IPS DF 19.7 (cell line): Measurements from ENCODE around the gene DCP2.

Experiments used
- DNase-seq: peaks from one replicate; pipeline ENCODE4 v3.0.0-alpha.2; 2013; ENCODE audit warnings: low read depth, low spot score

Gene DCP2

DNA sequence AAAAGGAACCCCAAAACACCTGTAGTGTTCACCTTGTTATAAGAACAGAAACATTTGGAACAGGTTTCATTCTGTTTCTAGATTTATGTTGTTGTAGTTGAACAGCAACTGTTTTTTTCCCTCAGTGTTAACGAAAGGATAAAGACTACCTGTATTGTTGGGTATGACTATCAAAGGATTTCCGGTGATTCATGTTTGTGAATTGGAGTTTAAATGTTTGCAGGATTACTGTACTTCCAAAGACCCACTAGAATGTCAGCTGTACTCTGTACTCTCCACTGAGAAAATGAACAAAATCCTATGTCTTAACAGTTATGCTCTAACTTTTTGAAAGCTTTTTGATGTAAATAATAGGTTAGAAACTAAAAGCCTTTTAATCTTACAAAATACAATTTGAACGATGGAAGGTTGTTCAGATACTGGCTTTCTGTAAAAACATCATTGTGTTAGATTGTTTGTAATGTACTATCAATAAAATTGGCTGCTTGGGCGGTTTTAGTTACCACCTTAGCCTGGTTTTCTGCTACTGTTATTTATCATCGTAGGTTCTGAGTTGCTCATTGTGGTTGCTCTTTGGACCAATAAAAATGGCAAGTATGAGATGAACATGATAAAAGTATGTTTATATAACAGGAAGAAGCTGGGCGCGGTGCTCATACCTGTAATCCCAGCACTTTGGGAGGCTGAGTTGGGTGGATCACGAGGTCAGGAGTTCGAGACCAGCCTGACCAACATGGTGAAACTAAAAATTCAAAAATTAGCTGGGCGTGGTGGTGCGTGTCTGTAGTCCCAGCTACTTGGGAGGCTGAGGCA is 44.1 kb downstream of the DCP2 start:
- no peak for DNase-seq

DNA sequence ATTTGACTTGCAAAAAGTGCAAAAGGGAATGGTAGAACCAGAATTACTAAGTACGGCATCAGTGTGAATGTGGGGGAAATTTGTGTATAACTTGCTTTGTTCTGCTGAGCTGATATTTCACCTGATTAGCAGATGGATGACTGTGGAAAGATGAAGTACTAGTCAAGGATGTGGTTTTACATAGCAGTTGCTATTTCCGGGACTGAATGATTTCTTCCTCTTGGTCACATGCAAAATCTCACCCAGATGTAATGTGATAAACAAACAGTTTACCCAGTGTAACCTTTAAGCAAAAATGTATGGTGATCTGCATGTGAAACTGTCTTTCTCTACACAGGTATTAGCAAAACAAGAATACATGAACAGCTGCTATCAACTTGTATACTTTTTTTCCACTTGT is 46.1 kb downstream of the DCP2 start:
- DNase-seq: no peak

DNA sequence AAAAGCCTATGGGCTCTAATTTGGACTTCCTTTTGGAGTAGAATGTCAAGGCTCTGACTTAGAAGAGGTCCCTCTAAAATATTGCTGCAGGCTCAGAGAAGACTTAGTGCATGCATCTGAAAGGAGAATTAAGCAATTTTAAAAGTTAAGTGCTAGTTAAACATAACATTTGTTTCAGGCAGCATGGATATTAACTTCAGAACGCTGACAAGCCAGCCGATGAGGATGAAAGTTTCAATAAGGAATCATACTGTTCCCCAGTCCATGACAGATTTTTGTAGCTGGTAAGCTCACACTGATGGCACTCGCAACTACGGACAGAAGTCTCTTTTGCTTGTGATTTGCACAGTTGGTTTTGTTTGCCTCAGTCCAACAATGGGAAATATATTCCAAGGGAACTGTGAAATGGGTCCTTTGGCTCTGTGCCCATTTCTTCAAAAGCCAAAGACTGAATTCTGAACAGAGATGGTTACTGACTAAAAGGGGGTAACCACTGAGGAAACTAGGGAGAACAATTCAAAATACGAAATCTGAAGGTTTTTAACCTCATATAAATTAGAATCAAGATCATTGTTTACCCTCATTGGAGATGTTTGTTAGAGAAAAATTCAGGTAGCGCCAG is 47.6 kb downstream of the DCP2 start:
- DNase-seq: no peak

DNA sequence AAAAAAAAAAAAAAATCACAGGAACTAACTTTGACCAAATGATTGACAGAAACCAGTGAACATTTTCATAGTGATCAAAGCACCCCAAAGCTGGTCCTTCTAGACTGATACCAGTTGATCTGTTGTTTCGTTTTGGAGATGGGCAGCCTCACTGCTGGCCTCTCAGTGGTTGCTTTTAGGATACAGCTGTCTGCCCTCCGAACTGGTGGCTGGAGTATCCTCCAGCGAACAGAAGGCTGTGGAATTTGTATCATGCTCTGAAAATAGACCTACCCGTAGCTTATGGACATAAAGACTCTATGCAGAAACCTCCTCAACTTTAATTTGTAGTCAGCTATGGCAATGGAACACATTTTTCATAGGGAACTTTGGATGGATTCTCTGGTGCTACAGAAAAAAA is 49.0 kb downstream of the DCP2 start:
- DNase-seq: no peak

DNA sequence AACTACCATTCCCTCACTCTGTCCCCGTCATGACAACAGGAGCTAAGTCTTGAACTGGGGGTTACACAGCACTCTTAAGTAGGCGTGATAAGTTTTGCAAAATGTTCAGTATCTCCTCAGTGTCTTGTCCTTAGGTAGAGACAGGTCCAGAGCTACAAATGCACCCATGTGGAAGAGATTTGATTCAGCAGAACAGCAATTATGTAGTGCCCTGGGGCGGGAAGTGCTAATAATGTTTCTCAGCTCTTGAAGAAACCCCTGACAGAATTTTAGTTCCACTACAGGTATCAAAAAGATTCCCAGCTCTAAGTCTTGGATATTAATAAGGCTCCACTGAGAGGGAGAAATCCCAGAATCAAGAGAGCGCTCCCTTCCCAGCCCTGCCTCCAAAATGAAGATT is 49.6 kb downstream of the DCP2 start:
- no peak for DNase-seq

DNA sequence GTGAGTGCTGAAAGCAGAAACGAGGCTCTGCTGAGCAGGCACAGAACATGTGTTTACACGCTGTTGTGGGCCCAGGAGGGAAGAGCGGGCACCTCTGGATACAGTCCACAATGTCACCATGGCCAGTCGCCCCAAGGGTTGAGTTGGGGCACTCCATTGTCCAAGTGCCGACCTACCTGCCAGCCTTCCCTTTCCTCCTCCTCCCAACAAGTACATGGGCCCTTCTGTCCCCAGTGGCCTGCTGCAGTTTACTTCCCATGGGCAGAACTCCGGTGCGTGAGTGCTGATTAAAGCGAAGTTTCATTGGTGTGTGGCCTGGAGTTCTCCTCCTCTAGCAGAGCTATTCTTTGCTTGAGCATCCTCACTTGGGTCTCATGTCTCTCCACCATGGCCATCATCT is 50.4 kb downstream of the DCP2 start:
- no peak for DNase-seq

DNA sequence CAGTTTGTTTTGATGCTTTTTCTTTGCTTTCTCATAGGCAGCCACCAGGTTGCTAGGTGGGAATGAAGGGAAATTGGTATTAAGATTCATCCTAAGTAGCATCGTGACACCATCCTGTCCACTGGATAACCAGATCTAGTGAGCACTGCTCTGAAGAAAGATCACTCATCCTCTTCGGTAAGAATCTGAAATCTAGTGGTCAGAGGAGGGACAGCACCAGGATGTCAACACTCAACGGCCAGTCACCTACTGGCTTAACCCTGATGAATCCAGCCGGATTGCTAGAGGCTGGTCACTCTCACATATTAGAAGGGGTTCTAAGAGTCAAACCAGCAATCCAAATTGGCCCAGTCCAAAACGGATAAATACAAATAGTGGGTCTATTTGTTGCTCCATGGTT is 50.8 kb downstream of the DCP2 start:
- DNase-seq: no peak

DNA sequence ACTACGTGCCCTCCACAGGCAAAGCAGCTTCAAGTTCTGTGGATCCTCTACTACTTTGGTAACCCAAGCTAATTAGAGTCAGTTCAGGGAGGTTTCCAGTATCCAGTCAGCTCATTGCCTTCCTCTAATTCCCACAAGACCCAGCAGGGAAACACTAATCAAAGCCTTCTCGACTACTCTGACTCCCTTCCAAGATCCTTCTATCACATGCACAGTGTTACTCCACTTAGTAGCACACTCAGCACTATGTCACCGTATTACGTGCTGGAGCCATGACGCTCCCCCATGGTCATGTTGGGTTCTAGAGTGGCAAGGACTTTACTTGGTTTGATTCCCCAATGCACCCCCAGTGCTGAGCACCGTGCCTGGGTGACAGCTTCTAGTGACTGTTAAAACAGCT is 53.0 kb downstream of the DCP2 start:
- no peak for DNase-seq

DNA sequence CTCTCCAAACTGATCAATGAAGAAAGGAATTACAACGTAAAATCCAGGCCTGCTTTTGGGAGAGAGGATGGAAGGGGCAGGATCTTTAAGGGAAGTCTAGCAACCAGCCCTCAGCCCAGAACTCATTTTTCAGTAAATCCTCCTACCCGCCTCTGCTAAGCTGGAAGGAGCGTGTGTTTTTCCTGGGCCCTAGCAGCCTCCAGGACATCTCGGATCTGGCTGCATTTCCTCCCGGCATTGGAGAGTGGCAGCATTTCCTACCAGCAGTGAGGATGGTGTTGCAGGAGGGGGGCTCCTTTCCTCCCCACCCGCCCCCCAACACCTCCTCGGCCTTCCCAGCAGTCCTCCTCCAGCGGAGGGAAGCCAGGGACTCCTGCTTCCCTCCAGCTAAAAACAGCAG is 54.5 kb downstream of the DCP2 start:
- DNase-seq: no peak

DNA sequence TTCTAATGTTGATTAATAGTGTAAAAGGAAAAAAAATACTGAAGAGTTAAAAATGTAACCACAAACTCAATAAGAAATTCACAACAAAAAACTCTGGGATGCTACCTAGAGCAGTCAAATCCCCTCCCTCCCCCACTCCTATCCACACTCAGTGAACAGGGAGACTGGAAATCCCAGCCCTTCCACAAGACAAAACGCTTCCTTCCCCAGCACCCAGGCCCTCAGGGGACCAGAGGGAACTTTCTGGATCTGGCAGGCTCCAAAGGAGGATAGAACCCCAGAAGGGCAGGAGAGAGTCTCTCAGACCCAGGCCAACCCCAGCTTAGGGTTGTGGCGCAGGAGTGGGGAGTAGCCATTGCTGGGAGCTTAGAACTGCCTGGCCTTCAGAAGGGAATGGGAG is 55.0 kb downstream of the DCP2 start:
- no peak for DNase-seq

DNA sequence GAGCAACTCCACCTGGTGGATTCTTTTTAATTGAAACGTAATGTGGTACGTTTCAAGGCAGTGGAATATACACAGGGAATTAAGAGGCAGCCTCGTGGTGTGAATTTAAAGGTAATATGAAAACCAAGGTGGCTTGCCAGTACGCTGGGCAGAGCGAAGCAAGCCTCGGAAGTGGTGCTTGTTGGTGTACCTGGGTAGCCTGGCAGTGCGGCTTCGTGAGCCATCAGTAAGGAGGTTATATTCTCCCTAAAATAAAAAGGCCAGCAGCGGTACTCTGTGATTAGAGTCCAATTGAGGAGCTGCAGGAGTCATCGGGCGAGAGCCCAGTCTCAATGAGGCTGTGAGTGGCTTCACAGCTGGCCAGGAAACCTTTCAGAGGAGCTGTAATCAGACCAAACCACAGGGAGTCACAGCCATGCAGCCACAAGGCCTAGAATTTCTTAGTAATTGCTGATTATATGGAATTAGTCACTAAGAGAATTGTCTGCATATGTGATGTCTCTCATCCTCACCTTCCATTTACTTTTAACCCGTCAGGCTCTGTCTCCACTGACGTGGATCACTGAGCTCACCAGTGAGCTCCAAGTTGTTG is 57.7 kb downstream of the DCP2 start:
- DNase-seq: no peak

DNA sequence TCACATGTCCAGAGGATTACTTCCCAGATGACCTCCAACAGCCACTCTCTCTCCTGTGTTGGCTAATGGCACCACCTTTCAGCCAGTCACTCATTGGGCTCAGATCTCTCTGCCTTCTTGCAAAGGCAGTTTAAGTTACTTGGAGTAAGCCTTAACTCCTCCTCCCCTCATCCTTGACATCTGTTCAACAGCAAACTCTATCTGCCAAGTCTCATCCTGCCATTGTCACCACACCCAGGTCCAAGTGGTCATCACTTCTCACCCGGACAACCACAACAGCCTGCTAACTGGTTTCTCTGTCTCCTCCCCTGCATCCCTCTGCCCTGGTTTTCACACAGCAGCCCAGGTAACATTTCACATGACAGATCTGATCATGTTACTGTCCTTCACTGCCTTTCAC is 58.5 kb downstream of the DCP2 start:
- no peak for DNase-seq

DNA sequence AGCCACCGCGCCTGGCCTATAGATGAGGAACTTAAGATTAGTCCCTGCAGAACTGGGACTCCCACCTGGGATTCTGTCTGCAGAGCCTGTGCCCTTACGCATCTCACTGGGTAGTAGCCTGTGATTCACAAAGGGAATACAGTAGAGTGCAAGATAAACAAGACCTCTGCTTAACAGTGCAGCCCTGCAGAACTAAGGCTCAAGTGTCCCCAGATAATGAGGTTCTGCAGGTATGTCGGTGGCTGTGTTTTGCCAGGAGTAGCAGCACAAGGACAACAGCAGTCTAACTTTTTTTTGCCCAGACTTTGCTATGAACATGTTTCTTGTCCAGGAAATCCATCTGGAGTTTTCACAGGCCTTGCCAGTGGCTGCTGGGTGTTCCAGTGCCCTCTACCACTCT is 59.7 kb downstream of the DCP2 start:
- no peak for DNase-seq

DNA sequence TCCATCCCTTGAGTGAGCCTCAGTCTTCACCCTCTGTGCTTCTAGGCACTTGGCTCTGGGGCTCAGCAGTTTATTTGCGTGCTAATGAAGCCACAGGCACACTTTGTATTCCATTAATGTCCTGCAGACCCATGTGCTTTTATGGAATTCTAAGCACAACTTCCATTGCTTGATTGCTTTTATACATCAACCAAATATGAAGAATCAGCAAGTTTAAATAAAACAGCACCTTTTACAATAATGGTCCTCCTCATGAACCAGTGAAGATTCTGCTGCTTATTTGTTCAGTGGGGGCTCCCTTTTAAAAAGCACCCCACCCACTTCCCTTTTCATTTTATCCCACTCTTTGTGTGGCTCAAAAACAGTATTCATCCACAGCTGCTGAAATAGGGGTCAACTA is 60.2 kb downstream of the DCP2 start:
- DNase-seq: no peak

DNA sequence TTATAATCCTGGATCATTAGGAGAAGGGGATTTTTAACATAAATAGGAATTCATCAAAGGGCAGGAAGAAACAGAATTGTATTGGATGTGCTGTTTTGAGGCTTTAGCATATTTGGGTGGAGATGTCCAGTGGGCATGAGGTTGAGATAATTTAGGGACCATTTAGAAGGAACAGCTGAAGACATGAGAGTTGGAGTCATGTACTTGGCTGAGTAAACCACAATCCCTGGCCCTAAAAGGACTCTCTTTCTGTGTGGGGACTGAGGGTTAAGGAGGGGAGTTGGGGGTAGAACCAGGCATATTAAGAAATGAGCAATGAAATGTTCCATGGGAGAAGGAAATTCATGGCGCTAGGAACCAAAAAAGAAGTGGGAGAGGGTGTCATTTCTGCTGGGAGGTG is 61.5 kb downstream of the DCP2 start:
- no peak for DNase-seq

DNA sequence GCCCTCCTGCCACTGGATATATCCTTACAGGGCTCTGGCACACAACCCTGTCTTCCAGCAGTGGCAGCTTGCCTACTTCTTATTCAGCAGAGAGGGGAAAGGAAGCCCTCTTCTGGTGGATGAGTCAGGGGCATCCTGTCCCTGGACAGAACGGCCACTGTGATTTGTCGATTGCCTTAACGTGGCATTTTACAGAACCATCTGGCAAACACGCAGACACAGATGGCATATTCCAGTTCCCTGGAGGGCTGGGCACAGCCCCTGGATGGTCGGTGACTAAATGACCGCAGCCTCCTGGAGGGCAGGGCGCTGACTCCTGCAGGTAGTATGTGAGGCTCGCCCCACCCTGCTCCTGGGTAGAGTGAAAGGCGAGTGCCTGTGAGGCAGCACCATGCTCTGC is 62.1 kb downstream of the DCP2 start:
- no peak for DNase-seq

DNA sequence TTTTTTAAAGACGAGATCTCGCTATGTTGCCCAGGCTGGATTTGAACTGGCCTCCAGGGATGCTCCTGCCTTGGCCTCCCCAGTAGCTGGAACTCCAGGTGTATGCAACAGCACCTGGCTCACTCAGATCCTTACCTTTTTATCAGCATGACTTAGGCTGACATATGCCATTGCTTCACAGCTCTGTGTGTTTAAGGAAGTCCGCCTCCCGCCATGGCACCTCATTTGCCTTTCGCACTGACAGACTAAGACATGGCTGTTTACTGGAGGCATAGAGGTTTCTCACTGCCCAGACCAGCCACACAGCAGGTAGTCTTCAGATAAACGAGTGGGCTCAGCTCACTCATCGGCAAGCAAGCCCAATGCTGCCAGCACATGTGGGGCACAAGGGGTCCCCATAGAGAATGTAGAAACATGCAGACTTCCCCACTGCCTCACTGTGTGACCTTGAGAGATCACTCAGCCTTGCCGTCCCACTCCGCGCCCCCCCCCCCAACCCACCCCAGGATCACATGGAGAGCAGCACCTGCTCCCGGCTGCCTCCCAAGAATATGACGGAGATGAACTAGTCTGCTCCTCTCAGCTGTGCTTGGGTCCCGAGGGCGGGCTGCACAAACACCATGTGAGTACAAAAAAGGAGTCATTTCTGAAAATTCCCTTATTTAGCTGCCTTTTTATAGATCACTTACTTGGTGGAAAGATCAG is 62.8 kb downstream of the DCP2 start:
- no peak for DNase-seq

DNA sequence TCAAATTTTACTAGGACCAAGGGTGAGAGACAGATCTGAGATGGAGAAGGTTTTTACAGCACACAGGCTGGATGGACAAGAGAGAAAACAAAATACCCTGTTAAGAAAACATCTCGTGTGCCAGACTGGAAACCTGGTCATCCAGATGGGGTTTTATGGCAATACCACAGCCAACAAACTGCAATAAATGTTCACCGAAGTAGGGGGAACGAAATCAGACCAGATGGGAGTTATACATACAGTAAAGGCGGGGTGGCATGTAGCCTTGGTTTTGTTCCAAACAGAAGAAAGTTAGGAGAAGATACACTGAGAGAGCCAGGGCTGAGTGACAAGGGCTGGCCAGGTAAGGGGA is 63.3 kb downstream of the DCP2 start:
- no peak for DNase-seq

DNA sequence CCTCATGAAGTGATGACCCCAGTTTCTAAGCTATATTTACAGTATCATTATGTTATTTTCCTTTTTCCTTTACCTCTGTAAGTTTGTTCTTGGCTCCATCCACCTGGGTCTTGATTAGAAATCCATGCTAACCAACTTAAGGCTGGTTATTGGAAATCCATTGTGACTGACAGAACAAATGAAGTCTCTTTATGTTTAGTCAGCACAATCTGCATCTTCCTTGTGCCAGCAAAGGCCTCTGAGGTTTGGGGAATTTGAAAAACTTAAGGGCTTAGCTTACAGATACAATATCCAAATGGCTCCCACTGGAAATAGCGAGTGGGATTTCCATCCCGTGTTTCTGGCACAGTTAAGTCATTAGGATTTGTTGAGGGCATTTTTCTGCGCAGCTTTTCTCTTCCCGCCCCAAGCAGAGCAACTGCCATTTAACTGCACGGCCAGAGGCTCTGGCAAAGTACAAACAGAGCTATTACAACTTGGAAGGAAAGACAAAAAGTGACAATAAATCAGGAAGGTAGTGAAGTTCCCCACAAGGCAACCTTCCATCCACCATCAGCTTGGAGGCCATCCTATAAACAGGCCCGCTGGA is 64.2 kb downstream of the DCP2 start:
- no peak for DNase-seq

DNA sequence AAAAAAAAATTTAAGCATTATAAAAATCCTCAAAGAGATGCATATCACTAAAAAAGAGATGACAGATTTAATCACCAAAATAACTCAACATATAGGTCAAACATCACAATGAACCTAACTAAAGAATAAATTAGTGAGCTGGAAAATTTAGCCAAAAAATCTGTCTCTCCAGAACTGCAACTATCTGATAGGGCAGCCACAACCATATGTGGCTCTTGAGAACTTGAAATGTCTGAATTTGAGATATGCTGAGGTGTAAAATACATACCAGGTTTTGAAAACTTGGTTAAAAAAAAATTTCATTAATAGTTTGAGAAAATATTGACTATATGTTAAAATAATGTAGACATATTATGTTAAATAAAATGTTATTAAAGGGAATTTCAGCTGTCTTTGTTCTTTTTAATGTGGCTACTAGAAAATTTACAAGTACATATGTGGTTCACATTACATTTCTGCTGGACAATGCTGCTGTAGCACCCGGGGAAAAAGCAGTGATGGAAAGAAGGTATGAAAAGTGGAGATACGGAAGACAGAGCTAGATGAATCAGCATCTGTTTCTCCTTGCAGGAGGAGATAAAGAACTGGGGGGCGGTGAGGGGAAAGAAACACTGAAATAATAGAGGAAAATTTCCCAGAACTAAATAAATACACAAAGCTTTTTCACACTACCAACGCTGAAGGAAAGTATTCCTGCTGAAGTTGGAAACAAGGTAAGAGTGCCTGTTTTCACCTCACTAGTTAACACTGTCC is 66.1 kb downstream of the DCP2 start:
- DNase-seq: no peak

DNA sequence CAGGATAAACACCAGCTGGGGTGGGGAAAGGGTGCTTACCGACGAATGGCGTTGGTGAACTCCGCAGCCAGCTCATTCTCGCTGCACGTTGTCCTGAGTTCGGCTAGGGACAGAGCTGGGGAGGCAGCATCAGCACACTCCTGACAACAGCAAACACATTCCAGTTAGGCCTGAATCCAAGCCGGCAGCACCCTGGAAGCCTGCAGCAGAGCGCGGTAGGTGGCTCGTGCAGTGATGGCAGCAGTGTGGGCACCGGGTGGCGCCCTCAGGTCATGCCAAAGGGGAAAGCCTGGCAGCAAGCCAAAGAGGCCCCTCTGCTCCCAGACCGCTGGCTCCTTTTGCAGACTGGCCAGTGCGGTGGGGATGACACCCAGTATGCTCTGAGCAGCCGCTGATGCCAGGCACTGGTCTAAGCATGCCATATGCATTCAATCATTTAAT is 66.9 kb downstream of the DCP2 start:
- DNase-seq: no peak
